SU-DHL-6 (cell line): ENCODE results near the gene EXOC2.

ENCODE experiments used
- CTCF ChIP-seq: fragments of 200-600 bp; sonication (generic); IDR thresholded peaks from one replicate; pipeline ENCODE4 v1.5.1; 2017; ENCODE audit warnings: antibody characterized with exemption, mild to moderate bottlenecking, low read length, moderate library complexity; ENCODE audit not compliant: insufficient read depth, poor library complexity, severe bottlenecking
- EZH2phosphoT487 ChIP-seq: fragments of 200-600 bp; sonication (generic), shearing (Covaris generic); conservative IDR thresholded peaks from 2 replicates; pipeline ENCODE4 v1.6.1; 2018; ENCODE audit warnings: mild to moderate bottlenecking, antibody characterized with exemption, low read length, moderate library complexity, mixed read lengths

- no peak for TF ChIP-seq CTCF
- no peak for TF ChIP-seq EZH2phosphoT487
Observed at GRCh38 chr6:656460-657252, 36.3 kb downstream of the EXOC2 start, which contains the start of gene HUS1B.
